ENCODE measurements around the gene L3MBTL4.
A peak's percentile ranks its signal among the peaks of the same experiment; 100 is the strongest.
"Not testable (repeated sequence)": the region's sequence is repeated elsewhere in the genome, so short reads cannot be mapped to it uniquely, and the experiment has no call there.

Gene L3MBTL4

DNA sequence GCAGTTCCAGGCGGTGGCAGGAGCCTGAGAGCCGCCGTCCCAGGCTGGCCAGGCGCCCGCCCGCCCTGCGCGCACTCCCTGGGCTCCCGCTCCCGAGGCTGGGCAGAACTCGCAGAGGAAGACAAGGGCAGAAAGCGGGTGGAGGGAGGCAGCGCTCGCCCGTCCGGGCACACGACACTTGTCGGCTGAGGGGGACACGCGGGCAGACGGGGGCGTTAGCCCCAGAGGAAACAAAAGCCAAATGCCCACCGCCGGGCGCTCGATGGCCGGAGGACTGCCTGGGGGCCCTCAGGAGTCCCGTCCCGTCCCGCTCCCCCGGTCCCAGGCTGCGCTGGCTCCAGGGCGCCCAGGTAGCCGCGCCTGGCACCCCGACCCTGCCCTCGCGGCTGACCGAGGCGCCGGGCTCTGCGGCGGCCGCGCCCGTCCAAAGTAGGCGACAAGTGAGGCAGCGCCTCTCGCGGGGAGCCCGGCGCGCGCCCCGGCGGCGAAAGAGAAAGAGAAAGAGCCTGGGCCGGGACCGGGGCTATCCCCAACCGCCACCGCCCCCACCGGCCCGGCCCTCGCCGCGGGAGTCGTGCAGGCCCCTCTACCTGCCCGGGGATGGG, 491 bp downstream of the L3MBTL4 start:
- DNase-seq (ENCODE audit: low spot score): peak; percentile 97
- TF ChIP-seq CTCF (IDR thresholded peaks at IDR 0.05; ENCODE audit: extremely low read depth, missing control alignments): peak; percentile 7

GRCh38 chr18:6413579-6414117, 1.1 kb downstream of the L3MBTL4 start:
- DNase-seq (ENCODE audit: low spot score): no peak
- no peak for TF ChIP-seq CTCF (IDR thresholded peaks at IDR 0.05; ENCODE audit: extremely low read depth, missing control alignments)

- DNase-seq (ENCODE audit: low spot score): no peak
- no peak for TF ChIP-seq CTCF (IDR thresholded peaks at IDR 0.05; ENCODE audit: extremely low read depth, missing control alignments)
Measured at GRCh38 chr18:6412933-6413472, 1.7 kb downstream of the L3MBTL4 start.

GRCh38 chr18:6411382-6411781, 3.3 kb downstream of the L3MBTL4 start:
- no peak for TF ChIP-seq CTCF (IDR thresholded peaks at IDR 0.05; ENCODE audit: extremely low read depth, missing control alignments)
- DNase-seq (ENCODE audit: low spot score): no peak

- no peak for TF ChIP-seq CTCF (IDR thresholded peaks at IDR 0.05; ENCODE audit: extremely low read depth, missing control alignments)
- DNase-seq (ENCODE audit: low spot score): no peak
Measured at GRCh38 chr18:6409933-6410332, 4.8 kb downstream of the L3MBTL4 start.

- DNase-seq (ENCODE audit: low spot score): not testable (repeated sequence)
Measured at GRCh38 chr18:6408543-6408942, 6.2 kb downstream of the L3MBTL4 start.

DNA sequence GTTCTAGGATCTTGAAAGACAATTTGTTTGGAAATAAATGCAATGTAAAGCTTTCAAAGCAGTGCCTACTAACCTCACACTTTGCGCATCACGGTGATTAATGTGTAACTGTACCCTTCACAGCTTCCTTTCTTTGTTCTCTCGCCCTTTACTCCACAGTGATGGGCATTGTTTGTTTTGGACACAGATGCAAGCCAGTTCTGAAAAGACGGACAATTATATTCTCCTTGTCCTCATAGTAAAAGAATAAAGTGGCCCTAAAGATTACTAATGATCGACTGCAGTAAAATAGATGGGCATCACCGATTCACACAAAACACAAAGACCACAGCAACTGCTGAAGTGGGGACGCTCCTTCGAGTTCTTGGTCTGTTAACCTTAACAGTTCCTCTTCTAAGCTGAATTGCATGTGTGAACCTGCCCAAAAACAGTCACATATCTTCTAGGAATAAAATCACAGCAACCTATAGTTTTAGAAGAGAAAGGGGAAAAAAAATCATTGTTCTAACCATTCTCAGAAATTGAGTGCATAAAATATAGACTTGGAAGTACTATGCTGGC, 7.7 kb downstream of the L3MBTL4 start:
- TF ChIP-seq CTCF (IDR thresholded peaks at IDR 0.05; ENCODE audit: extremely low read depth, missing control alignments): no peak
- DNase-seq (ENCODE audit: low spot score): no peak

Data from GM20000 (cell line).